GM18520 (cell line): ENCODE results near the gene LHFPL3.

Experiments
- ATAC-seq: cut with Tn5 transposase; IDR thresholded peaks from one replicate; pipeline ENCODE4 v1.9.1; 2021; ENCODE audit not compliant: unreplicated experiment

Gene LHFPL3

DNA sequence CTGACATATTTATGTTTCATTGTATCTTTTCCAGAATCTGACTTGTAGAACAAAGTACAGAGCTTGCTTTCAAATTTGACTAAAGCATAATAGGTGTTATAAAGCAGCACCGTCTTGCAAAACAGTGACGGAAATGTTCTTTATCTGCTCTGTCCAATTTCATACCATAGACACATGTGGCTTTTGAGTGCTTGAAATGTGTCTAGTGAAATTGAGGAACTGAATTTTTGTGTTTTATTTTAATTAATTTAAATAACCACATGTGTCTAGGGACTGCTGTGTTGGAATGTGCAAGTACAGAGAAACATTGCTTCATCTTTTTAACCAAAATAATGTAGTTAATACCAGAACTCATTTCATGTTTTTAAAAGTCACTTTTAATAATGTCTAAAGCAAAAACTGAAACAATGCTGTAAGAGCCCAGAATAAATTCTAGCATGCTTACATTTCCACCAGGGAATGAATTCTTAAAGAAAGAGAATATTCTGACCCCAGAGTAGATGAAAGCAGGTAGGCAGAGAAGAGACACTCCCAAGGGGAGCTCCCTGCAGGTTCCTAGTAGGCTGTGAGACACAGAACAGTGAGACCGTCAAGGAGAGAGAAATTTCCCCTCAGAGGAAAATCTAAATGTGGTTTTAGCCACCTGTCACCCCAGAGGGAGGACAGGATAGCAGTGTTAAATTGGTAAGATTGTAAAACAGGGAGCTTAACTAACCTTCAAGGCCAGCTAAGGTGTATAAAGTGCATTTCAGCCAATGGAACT, 510.3 kb downstream of the LHFPL3 start:
- peak; percentile 57 for ATAC-seq

DNA sequence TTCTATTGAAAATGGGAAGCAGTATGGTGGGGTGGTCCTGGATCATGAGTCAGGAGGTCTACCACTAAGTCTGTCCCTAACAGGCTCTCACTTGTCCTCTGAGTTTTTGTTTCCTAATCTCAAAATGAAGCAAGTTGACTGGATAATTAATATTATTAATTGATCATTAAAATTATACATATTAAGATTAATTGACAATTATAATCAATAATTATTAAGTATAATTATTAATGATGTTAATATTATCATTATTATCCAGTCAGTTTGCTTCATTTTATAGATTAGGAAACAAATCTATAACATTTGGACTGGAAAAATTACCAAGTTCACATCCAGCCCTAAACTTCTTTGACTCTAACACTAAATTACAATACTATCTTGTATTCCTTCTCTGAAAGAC, 511.4 kb downstream of the LHFPL3 start:
- ATAC-seq: no peak

DNA sequence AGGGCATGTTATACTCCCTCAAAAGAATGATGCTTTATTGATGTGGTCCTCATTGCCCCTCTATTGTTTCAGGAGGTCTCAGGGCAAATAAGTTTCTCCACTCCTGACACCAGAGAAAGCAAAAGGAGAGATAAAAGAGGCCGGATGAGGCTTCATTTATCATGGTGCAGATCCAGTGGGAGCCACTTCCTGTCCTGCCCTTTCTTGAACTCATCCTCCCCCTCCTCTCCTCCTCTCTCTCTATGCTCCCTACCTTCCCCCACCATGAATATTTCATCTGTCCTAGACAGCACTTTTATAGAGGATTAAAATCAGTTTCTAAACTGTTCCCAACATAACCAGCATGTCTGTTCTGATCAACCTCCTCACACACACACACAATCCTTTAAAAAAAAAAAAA, 513.4 kb downstream of the LHFPL3 start:
- no peak for ATAC-seq

DNA sequence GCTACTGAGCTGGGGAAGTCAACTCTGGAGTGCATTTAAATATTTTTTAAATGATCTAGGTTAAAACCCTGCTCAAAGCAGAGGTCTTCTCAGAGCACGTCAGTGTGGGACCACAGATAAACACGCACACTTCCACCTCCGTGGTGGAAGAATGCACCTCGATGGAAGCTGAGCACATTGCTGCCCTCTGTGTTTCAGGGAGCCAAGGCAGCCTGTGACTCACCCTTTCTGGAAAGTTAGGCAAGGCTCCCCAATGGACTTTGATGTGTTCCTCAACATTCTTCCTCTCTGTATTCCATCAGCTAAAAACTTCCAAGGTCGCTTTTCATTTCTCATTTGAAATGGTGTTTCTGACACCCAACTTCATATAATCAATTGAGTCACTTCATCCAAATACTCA, 514.8 kb downstream of the LHFPL3 start:
- no peak for ATAC-seq

DNA sequence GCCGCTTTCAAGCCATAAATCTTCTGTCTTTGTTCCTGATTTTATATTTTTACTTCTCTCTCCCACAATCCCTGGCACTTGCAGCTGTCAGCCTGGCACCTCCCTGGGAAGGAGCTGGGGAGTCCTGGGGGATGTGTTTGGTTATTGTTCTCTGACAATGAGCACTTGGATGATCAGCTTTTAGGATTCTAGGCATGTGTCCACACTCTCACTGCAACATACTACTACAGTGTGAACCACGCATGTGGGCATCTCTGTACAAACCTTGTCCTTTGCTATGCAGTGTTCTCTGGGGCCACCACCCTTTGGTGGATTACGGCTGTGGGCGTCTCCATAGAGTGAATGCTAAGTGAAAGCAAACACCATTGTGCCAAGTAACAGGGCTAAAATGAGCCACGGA, 517.2 kb downstream of the LHFPL3 start:
- ATAC-seq: no peak

DNA sequence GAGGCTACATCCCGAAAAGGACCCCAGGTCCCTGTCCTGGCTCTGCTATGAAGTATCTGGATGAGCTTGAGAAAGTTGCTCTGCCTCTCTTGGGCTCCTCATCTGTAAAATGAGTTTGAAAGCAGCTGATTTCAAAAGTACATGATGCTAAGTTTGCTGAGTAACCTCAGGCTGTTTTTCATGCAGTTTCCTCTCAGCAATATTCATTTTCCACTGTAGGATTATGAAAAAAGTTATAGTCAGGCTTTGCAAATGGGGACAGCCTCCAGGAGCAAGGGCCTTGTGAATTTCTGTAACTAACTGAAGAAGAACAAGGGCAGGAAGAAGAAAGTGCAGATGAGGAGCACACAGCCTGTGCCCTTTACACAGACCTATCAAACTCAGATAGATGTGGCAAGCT, 518.3 kb downstream of the LHFPL3 start:
- no peak for ATAC-seq

DNA sequence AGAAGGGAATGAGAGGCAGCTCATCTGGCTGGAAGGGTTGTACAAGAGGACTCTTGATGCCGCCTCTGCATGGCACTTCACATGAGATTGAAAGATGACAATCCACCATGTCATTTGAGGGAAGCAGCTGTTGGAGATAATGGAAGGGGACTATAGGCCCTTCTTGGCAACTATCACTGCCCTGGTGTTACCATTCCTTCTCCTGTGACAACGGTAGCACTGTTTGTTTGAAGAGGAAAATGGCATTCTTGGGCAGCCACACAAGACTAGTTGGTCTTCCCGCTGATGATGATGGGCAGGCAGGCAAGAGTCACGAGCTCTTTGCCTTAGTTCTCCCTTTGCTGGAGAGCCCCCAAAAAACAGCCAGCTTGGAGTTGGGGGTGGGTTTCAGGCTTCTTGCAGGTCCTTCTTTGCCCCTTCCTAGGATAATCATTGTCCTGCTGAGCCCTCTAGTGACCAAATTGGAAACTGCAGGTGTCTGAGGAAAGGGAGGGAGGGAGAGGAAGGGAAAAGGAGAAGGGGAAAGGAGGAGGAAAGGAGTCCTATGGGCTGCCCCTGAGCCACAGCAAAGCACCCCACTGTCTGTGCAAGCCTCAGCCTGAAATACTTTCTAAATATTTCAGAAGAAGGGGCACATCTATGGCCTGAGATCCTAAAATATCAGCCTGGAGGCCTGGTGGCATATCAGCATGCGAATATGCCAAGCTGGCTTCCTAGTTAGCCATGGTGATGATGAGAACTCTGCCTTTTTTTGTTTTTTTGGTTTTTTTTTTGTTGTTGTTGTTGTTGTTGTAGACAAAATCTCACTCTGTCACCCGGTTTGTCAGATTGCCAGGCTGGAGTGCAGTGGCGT, 520.0 kb downstream of the LHFPL3 start:
- ATAC-seq: no peak

DNA sequence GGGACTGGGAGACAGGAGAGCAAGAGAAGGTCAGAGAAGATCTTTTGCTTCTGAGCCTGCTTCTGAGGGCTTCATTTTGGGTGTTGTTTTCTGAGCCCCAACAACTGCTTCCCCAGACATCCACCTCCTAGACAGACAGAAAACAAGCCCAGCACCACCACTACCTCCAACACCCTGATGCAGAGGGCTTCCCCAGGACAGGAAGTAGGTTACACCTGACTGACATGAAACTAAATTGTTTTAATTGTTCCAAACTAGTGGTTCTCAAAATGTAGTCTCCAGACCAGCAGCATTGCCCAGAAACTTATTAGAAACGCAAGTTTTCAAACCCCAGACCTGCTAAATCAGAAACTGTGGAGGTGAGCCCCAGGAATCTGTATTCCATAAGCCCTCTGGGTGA, 522.0 kb downstream of the LHFPL3 start:
- no peak for ATAC-seq

DNA sequence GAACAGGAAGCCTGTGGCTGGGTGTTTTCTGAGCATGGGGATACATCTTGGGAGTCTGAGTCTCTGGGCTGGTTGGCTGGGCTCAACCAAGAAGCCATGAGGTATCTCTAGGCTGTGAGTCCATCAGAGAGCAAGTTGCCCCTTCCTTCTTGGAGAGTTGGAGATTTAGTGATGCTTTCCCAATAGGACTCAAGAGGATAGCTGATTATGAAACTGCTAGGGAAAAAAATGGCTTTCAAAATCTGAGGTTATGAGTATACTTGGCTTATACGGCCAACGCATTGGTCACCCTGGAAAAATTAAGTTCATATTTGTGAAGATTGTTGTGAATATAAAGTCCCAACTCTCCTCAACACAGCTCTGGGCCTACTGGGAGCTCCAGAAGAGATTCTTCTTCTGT, 522.9 kb downstream of the LHFPL3 start:
- no peak for ATAC-seq

DNA sequence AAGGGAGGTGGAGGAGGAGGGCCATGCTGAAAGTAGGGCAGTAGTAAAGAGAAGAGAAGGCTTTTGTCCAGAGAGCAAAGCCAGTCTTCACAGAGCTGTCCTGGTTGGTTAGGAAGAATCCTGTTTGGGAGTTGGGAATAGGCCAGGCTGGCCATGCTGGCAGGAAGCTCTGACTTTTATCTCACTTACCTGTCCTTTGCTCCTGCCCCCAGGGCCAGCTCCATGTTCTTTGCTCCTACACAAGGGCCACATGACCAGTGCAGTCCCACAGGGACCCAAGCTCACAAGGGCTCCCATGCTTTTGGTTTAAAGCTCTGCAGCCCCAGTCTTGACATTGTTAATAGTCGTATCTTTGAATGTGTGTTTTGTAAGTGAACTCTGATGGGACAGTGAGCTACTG, 524.0 kb downstream of the LHFPL3 start:
- no peak for ATAC-seq

DNA sequence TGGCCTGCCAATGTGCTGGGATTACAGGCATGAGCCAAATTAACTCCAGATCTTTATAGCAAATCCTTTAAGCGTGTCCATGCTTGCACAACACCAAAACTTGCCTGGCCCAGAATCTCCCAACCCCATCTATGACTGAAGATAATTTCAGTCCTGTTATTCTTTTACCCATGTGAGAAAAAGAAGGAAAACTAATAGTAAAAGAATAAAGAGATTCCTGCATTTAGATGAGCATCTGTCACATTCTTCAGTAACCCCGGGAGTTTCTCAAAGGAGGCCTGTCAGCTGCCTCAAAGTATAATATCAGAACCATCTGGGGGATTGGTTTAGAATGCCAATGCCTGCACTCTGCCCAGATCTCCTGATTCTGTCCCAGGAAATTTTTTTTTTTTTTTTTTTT, 527.5 kb downstream of the LHFPL3 start:
- no peak for ATAC-seq

DNA sequence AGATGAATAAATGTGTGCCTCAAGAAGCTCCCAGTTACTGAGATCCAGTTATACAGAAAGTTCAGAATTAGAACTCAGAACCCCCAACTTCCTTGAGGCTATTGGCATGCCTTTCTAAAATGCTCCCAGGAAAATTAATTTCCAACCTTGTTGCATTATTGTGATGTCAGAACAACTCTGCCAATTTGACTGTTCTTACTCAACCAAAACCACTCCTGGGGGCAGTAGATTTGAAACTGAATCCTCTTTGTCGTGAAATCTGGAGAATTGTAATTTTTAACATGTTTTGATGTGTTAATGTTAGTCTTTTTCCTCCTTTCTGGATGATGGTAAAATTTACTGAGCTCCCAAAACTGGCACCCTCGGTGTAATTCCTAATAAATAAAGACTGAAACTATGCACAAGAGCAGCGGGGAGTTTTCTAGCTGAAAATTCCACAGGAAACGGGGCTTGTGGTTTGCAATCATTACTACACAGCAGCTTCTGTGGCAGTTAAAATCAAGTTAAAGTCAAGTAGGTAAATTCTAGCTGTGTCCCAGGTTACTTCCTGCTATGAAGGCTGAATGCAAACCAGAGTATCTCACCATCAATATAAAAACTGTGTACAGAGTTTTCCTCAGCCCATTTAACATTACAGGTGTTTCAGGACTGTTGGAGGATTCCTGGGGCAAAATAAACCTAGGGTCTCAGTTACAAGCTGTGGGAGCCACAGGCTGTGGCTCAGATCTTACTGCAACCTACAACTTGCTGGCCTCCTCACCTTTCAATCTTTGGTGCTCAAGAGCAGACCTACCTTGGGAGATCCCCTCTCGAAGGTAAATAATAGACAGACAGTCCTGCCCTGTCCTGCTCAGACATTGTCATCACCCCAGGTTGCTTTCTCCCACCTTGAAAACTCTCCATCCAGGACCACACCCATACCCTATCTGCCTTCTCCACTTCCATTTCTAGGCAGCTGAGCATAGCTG, 529.3 kb downstream of the LHFPL3 start:
- no peak for ATAC-seq

DNA sequence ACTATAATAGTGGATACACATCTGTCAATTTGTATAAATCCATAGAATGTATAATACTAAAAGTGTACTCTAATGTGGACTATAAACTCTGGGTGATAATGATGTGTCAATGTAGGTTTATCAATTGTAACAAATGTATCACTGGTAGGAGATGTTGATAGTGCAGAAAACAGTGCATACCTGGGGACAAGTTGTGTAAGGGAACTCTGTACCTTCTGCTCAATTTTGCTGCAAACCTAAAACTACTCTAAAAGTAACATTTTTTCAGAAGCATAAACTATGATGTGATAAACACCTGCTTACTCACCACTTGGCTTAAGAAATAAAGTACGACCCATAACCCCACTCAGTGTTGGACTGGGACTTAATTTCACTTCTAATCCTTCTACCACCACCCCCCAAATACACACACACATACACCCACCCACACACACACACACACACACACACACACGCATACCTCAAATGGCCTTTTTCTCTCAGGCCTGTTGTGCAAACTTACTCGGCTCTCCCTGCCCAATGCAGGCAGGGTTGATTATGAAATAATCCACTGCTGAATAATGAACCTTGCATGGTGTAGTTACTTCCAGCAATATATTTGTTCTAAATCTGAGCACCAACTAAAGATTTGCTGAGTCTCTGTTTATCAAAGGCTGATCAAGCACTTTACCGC, 531.5 kb downstream of the LHFPL3 start:
- ATAC-seq: no peak

DNA sequence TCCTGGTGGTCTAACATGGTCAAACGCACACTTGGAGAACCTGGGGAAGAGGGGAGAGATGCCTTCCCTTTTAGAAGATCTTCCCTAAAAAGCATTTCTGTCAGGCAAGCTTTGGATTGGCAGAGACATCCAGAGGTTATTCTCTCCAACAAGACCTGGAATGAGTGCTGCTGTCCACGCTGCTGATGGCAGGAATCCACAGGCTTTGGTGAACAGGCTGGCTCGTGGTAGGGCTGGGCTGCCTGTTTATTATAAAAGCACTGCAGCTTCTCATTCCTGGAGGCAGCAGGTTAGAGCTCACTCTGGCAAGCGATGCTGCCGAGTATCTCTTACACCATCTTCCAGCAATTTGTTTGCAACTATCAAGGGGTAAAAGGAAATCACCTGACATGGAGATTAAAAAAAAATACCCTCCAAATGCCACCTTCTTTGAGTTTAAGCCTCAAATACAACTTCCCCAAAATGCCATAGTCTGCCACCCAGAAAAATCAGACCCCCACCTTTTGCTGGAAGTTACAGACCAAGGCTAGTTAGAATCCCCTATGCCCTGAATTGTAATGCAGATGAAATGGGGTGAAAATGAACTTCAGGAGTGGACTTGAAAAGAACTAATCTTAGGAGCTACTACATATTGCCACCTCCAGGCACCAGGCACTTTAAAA, 533.5 kb downstream of the LHFPL3 start:
- ATAC-seq: no peak

DNA sequence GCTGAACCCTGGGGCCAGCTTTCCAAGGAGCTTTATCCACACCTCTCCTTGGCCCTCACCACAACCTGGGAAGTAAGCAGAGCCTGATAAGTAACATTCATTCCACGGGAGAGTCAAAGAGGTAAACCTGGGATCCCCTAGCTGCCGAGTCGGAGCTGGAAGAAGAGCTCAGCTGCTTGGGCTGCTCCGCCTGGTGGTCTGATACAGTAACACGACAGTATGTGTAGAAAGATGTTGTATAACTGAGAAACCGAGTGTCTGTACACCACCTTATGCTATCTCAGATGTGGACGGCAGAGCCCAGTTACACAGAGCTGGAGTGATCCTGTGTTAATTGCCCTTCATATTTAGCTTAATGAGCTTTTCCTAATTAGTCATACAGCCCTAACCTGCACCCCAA, 534.3 kb downstream of the LHFPL3 start:
- no peak for ATAC-seq

DNA sequence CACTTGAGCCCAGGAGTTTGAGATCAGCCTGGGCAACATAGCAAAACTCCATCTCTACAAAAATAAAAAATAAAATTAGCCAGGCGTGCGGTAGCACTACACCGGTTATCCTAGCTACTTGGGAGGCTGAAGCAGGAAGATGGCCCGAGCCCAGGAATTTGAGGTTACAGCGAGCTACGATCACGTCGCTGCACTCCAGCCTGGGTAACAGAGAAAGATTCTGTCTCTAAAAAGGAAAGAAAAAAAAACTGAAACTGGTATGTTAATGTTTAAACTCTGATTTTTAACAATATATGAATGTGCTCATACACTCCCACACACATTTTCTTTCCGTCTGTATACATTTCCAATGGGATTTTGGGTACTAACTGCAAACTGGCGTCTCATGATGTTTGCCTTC, 545.0 kb downstream of the LHFPL3 start:
- no peak for ATAC-seq

DNA sequence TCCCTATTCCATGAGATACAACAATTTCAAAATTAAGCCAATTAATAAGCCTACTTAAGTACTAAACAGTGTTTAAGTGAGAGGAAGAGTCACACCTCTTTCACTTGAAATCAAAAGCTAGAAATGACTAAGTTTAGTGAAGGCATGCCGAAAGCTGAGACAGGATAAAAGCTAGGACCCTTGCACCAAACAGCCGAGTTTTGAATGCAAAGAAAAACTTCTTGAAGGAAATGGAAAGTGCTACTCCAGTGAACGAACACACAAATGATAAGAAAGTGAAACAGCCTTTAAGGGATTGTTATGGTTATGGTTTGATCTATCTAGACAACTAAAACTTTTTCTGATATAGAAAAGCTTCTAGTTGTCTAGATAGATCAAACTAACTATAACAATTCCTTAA, 550.2 kb downstream of the LHFPL3 start:
- ATAC-seq: peak; percentile 70

DNA sequence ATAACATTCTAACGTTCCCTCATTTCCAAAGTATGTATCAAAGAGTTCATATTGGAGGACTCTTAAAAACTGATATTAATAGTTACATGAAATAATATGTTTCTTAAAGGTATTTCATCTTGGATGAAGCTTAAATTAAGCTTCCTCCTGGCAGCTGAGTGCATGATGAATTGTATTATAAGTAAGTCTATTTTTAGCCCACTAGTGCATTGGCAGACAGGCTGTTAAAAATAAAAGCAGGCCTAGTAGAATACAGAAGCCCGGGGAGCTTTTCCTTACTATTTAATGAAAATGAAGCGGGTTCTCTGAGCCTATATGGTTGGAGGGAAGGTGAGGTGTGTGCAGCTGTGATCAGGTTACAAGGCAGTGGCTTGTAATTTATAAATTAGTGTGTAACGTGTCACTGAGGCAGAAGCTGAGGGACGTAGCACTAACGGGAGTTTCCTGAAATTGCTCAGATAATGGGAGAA, 554.9 kb downstream of the LHFPL3 start:
- ATAC-seq: no peak

DNA sequence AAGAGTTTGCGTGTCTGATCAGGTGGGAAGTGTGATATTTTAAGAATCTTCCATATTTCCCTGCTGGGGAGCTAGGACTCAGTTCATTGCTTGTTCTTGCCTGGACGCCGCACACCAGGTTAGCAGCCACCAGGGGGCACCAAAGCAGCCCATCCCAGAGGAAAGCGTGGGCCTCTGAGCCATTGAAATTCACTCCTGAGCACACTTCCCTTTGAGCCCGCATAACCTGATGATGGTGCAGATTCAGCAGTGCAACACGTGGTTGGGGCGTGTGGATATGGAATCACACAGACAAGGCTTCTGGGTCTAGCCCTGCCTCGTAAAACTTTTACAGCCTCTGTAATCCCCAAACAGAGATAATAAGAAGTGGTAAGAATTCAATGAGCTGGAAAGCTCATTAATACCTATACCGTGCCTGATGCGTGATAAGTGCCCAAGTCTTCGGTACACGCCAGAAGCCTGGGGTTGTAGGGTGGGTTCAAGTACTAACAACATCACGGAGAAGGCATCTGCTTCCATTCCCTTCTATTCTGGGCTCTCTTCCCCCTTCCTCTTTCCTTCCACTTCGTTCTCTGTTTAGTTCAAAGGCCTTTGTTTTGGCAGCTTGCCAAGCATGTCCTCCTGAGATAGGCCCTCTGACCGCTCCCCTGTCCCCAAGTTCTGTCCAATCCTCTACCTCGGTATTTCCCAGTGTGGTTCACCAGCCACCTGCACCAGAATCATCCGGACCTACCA, 555.5 kb downstream of the LHFPL3 start:
- ATAC-seq: peak; percentile 64
